OCI-LY3 (cell line): ENCODE data around the gene PDE1A.

Experiments
- CTCF ChIP-seq: fragments of 200-600, 300-600 bp; sonication (generic); IDR thresholded peaks from 2 replicates; pipeline ENCODE4 v1.5.1; 2014; ENCODE audit warnings: antibody characterized with exemption, low read length, low read depth
- EZH2phosphoT487 ChIP-seq: fragments of 200-600 bp; shearing (Covaris generic); IDR thresholded peaks from 2 replicates; pipeline ENCODE4 v1.6.1; 2018; ENCODE audit warnings: antibody characterized with exemption, mixed run types, low read depth

- TF ChIP-seq CTCF = no peak
- no peak for TF ChIP-seq EZH2phosphoT487
Measured at GRCh38 chr2:182164686-182165085, 262.1 kb downstream of the PDE1A start.
